ENCODE measurements around the gene RTN4.
"Not testable (repeated sequence)": the region's sequence is repeated elsewhere in the genome, so short reads cannot be mapped to it uniquely, and the experiment has no call there.

The RTN4 gene, protein sequence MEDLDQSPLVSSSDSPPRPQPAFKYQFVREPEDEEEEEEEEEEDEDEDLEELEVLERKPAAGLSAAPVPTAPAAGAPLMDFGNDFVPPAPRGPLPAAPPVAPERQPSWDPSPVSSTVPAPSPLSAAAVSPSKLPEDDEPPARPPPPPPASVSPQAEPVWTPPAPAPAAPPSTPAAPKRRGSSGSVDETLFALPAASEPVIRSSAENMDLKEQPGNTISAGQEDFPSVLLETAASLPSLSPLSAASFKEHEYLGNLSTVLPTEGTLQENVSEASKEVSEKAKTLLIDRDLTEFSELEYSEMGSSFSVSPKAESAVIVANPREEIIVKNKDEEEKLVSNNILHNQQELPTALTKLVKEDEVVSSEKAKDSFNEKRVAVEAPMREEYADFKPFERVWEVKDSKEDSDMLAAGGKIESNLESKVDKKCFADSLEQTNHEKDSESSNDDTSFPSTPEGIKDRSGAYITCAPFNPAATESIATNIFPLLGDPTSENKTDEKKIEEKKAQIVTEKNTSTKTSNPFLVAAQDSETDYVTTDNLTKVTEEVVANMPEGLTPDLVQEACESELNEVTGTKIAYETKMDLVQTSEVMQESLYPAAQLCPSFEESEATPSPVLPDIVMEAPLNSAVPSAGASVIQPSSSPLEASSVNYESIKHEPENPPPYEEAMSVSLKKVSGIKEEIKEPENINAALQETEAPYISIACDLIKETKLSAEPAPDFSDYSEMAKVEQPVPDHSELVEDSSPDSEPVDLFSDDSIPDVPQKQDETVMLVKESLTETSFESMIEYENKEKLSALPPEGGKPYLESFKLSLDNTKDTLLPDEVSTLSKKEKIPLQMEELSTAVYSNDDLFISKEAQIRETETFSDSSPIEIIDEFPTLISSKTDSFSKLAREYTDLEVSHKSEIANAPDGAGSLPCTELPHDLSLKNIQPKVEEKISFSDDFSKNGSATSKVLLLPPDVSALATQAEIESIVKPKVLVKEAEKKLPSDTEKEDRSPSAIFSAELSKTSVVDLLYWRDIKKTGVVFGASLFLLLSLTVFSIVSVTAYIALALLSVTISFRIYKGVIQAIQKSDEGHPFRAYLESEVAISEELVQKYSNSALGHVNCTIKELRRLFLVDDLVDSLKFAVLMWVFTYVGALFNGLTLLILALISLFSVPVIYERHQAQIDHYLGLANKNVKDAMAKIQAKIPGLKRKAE

DNA sequence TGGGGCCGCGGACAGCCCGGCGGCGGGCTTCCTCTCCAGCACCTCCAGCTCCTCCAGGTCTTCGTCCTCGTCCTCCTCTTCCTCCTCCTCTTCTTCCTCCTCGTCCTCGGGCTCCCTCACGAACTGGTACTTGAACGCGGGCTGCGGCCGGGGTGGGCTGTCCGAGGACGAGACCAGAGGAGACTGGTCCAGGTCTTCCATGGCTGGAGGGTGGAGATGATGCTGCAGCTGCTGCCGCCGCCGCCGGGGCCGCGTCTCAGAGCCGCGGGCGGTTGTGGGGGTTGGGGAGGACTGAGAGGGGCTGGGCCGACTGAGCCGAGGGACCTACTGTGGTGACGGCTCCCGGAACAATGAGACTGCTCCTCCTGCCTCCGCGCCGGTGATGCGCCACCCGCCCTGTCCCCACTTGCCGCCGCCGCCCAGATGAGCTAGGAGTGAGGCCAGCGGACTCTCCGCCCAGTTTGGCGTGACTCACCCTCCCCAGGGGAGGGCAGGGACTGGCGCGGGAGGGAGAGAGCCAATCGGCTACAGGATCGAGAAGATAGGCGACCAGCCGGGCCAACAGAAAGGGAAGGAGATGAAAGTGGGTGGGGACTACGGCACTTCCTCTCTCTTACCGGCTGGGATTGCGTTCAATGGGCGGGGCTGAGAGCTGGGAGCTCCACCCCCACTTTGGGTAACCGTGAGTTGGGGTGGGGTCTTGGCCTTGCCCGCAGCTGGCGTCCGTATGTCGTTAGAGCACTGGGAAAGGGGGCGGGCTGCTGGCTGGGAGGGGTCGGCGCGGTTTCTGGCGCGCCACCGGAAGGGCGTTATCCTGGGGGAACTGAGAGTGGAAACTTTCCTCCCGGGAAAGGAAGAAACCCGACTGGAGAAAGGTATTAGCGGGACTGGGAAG lies at the start of gene RTN4:
TSS of gene RTN4 (minus strand) at position 352 of the 895 bp plus-strand sequence. CDS start at position 201, 151 bp downstream.
- DNase-seq = peak; percentile 99

DNA sequence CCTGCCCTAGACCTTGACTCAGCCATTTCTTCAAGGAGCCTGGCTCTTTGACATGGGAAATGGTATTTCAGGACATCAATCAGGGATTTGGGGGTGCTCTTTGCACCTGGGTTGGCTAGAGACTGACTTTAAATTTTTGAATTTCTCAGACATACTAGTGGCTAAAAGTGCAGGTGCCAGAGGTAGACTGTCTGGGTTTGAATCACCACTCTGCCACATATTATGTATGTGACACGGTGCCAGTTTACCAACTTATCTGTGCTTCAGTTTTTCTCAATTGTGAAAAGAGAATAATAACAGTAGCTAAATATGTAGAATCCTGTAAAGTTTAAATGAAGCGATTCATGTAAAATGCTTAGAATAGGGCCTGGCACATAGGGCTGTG lies 49.2 kb upstream of the RTN4 start:
- no peak for DNase-seq

DNA sequence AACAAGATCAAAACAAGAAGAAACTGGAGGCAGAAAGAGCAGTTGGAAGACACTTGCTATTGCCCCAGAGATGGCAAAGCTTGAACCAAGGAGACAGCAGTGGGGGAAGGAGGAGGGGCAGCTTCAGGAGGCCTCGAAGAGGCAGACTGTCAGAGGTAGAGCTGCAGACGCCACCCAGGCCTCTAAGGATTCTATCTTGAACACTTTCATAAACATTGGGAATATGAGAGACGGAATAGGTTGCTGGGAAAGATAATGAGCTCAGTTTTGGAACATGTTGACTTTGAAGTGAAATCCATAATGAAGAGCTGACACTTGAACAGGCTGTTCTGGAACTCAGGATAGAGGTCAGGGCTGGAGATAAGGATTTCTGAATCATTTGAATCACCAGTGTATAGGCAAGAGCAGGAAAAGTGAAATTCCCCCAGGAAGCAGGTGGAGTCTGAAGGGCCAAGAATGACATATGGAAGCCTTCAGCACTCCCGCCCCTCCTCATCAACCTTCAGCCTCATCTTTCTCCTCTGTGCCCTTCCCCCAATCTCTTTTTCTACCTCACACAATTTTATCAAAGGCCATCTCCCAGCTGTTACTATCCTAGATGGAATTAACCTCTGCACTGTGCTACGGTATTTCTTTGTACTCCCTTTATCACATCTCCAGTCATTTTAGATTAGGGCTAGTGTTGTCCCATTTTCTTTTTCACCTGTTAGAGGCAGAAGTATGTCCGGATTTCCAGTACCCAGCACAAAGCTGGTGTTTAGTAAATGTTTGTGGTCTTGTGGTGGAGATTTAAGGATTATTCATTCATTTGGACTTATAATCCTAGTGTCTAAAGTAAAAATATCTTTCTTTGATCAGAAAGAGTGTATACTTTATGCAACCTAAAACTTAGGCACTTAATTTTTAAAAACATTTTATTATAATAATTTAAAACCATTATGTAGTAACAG lies 47.5 kb upstream of the RTN4 start:
- no peak for DNase-seq

DNA sequence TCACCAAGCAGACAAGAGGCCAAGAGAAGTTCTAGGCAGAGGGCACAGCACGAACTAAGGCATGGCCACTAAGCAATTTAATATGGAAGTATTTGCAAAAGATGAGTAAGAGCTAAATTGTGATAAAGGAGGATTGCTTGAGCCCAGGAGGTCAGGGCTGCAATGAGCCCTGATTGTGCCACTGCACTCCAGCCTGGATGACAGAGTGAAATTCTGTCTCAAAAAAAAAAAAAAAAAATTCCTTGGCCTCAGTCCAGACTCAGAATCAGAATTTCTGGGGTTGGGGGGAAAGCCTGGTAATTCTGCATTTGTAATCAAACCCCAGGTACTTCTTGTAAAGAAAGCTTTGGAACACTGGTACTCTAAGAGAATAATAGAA lies 46.8 kb upstream of the RTN4 start:
- DNase-seq = no peak

DNA sequence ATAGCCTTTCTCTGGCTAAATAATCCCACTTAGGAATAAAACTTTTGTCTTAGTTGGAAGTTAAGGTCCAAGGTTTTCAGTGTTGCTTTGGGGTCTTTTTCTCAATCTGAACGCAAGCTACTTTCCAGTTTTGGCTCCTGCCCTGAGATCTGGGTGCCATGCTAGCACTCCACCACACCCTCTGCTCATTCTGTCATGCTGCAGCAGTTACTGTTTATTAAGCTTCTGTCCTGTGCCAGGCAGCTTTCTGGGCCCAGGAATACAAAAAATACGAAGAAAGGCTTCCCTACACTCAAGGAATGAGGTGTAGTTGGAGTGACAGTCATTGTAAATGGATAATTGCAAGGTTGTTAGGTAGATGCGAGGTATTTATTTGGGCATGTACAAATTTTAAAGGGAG lies 46.3 kb upstream of the RTN4 start:
- DNase-seq = no peak

DNA sequence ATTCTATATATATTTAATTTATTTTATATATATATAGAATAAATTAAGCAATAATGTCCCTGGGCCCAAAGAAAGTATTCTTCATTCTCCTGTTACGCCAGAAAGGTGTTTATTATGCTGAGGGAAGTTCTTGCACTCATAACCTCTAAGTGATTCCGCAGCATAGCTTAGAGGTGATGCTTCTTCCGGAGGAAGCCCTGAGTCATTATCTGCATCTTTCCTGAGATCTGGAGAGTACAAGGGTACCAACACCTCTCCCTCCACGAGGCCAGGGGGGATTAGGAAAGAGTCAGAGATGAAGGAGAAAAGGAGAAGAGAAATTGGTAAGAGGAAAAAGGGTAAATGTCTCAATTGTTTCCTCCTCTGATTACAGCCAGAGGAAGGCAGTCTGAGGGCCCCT lies 43.1 kb upstream of the RTN4 start:
- DNase-seq = no peak

DNA sequence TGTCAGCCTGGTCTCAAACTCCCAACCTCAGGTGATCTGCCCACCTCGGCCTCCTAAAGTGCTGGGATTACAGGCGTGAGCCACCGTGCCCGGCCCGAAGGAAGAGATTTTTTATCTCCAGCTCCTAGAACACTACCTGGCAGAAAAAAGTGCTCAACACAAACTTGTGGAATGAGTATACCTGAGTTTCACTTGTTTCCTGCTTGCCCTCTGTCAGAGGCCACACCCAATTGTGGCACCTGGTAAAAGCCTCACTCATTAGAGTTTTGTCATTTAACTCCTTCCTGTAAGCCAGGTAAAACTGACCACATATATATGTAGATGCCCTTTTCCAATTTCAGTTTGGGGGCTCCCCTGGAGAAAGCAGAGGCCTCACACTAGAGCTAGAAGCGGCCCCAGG lies 42.2 kb upstream of the RTN4 start:
- DNase-seq = no peak

DNA sequence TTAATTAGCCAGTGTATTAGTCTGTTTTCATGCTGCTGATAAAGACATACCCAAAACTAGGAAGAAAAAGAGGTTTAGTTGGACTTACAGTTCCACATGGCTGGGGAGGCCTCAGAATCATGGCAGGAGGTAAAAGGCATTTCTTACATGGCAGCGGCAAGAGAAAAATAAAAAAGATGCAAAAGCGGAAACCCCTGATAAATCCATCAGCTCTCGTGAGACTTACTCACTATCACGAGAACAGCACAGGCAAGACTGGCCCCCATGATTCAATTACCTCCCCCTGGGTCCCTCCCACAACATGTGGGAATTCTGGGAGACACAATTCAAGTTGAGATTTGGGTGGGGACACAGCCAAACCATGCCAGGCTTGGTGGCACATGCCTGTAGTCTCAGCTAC lies 41.4 kb upstream of the RTN4 start:
- DNase-seq = not testable (repeated sequence)

DNA sequence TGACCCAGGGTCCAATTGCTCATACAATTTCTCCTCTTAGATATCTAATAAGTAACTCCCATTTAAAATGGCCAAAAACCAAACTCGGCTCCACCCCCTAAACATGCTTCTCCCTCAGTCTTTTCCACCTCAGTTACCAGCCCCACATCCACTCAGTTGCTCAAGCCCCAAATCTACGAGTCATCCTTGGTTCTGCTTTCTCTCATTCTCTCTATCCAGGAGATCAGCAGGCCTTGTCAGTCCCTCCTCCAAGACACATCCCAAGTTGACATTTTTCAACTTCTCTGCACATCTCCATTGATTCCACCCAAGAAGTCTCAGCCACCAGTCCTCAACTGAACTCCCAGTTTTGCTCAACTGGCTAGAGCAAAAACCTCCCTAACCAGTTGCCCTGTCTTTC lies 40.5 kb upstream of the RTN4 start:
- no peak for DNase-seq

DNA sequence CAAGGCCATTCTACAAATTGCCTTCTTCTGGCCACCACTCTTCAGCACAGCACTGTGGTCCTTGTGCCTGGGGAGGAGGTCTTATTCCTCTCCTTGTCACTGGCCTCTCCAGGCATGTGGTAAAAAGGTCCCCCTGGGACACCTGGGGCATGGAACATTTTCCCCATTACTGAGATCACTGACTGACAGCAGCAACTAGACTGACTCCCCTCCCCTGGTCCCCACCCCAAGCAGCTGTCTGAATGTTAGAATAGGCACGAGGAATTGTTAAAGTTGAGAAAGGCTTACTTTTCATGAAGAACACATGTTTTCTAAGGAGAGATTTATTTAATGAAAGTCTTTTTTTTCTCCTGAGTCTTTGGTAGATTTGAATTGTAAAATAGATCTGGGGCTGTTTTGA lies 39.5 kb upstream of the RTN4 start:
- DNase-seq = no peak

DNA sequence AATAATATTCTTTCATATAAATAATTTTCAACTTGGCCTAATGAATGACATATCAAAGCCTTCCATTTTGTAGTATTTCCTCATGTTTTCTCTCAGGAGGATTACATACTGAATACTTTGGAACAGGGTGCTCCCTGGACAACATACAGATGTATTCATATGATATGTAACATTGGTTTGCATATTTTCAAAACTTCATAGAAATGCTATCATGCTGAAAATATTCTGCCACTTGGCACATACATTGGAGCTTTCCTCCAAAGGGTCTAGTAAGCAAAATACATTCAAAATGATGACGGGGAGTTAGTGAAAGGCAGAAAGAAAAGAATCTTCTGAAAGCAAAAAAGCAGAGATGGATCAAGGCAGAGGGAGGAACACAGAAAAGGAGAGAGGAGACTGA lies 38.1 kb upstream of the RTN4 start:
- no peak for DNase-seq

DNA sequence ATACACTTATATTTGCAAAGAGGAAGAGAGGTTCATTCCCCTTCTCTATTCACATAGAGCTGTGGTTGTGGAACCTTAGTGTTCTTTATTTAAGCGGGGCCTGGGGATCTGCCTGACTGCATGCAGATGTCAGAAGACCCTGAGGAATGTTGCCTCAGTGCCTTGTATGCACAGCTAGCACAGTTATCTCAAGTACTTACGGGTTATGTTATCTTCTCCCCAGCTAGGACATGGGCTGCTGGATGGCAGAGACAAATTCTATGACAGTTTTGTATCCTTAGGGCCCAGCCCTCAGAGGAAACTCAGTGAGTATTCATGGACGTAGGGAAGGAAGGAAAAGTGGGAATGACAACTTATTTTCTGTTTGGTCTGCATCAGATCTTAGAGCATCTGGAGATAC lies 37.7 kb upstream of the RTN4 start:
- no peak for DNase-seq

DNA sequence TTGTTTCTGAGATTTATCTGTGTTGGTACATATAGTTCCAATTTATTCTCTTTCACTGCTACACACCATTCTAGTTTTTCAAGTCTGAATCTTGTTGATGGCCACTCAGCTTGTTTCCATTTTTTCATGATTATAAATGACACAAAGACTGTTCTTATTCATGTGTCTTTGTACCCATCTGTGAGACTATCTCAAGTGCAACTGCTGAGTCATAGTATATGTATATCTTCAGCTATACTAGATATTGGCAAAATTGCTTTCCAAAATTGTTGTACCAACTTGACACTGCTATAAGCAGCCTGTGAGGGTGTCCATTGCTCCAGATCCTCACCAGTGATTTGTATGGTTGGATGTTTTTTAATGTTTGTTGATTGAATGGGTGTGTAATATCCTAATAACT lies 37.2 kb upstream of the RTN4 start:
- DNase-seq = no peak

DNA sequence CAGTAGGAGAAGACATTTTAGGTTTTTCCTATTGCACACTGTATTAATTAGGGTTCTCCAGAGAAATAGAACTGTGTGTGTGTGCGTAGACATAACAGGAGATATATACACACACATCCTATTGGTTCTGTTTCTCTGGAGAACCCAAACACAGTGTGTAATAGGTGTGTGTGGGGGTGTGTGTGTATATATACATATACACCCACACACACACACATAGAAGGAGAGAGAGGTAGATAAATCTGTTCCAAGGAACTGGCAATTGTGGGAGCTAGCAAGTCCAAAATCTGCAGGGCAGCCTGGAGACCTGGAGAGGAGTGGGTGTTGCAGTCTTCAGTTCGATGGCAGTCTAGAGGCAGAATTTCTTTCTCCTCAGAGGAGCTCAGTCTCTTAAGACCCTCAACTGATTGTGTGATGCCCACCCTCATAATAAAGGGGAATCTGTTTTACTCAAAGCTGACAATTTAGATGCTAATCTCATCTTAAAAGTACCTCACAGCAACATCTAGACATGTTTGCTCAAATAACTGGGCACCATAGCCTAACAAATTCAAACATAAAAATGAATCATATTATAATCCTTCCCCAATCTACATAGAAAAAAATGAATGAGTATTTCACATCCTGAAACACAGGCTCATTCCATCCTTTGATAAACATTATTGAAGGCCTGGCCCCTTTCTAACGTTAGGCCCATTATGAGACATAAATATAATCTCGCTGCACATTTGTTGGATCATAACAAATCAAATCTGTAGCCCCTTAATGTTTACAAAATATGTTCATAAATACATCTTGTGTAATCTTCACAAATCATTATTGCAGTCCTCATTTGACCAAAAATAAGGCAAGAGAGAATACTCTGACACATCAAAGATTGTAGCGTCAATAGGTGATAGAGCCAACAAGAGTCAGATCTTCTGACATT lies 35.1 kb upstream of the RTN4 start:
- DNase-seq = no peak

DNA sequence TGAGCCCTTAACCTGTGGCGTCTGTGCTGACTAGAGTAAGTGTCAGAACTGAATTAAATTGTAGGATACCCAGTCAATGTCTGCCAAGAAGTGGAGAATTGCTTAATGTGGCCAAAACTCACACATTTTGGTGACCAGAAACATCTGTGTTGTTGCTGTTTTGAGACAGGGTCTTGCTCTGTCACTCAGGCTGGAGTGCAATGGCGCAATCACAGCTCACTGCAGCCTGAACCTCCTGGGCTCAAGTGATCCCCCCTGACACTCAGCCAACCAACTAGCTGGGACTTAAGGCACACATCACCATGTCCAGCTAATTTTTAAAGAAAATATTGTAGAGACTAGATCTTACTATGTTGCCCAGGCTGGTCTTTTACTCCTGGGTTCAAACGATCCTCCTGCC lies 34.4 kb upstream of the RTN4 start:
- no peak for DNase-seq

DNA sequence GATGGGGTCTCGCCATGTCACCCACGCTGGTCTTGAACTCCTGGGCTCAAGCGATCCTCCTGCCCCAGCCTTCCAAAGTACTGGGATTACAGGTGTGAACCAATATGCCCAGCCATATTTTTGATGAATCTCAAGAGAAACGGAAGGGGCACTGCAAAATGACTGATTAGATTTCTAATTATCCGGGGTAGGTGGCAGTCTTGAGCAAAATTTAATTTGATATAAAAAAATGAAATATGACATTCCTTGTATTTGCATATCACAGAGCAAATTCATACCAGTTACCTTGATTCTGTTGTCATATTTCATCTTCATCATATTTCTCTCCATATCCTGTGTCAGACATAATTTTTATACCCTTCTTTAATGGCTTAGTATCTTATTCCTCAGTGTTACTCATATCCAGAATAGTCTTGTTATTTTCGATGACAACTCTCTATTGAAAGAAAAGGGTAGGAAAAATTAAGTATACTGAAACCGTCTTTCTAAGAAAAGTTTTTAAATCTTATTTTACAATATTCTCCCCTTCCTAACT lies 30.0 kb upstream of the RTN4 start:
- no peak for DNase-seq

DNA sequence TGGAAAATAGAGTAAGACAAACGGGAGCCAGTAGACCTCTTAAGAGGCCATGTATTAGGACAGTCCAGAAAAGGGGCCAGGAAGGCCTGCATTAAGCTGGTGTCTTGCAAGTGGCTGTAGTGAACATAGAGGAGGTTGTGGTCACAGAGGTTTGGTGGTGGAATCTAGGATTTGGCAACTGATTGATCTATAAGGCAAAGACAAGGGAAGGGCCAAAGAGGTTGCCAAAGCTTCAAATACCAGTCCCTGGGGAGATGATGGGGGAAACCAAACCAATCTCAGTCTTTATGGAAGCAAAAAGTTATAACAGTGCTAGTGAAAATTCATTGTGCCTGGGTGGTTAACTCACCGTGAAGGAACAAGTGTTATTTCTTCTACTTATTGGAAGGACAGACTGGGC lies 28.7 kb upstream of the RTN4 start:
- no peak for DNase-seq

DNA sequence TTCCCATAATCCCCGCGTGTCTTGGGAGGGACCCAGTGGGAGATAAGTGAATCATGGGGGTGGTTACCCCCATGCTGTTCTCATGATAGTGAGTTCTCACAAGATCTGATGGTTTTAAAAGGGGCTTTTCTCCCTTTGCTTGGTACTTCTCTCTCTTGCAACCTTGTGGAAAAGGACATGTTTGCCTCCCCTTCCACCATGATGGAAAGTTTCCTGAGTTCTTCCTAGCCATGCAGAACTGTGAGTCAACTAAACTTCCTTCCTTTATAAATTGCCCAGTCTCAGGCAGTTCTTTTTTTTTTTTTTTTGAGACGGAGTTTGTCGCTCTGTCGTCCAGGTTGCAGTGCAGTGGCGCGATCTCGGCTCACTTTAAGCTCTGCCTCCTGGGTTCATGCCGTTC lies 26.5 kb upstream of the RTN4 start:
- DNase-seq = no peak

DNA sequence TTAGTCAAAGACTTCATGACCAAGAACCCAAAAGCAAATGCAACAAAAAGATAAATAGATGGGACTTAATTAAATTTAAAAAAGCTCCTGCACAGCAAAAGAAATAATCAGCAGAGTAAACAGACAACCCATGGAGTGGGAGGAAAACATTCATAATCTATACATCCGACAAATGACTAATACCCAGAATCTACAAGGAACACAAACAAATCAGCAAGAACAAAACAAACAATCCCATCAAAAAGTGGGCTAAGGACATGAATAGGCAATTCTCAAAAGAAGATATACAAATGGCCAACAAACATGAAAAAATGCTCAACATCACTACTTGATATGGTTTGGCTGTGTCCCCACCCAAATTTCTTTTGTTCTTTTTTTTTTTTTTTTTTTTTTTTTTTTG lies 25.8 kb upstream of the RTN4 start:
- DNase-seq = not testable (repeated sequence)
